HT1080 (cell line): Measurements from ENCODE around the gene PLA2G5. TPM values are rescaled to one million over a fixed set of nuclear protein-coding genes. Genes with fewer than 3 reads are reported as not detected.

ENCODE experiments used
- total RNA-seq: library from RNA; depleted of rRNA; stranded (reverse); fragments of >200 nt; shearing (Covaris generic); gene quantifications from 2 replicates; pipeline ENCODE4 v1.2.3, GENCODE V29; 2014; rRNA removed

Gene PLA2G5
- total RNA-seq, 1 experiment from 2014 or later, result not detected

Other genes starting within 250 kb of the PLA2G5 start
- 3.3 and 3.6 TPM in 2 replicates for gene OTUD3, start 187.8 kb upstream of the PLA2G5 start, total RNA-seq
- gene PLA2G2E, start 146.6 kb upstream of the PLA2G5 start, total RNA-seq, result not detected in 2 replicates
- gene PLA2G2A, start 90.6 kb upstream of the PLA2G5 start, total RNA-seq, result not detected in 2 replicates
- gene PLA2G2D, start 49.3 kb downstream of the PLA2G5 start, total RNA-seq, result not detected in 2 replicates
- gene PLA2G2F, start 69.1 kb downstream of the PLA2G5 start, total RNA-seq, result not detected in 2 replicates
- gene UBXN10, start 115.9 kb downstream of the PLA2G5 start, total RNA-seq, result not detected in 2 replicates
- gene PLA2G2C, start 116.3 kb downstream of the PLA2G5 start, total RNA-seq, result not detected in 2 replicates
- gene VWA5B1, start 220.7 kb downstream of the PLA2G5 start, total RNA-seq, result not detected in 2 replicates